Mucosa of rectum (tissue), 2 donors: Measurements from ENCODE around the gene CNOT1.
"Not testable (repeated sequence)": the region's sequence is repeated elsewhere in the genome, so short reads cannot be mapped to it uniquely, and the experiment has no call there.

Experiments
- H3K27ac ChIP-seq, 2 donors: one replicate each; pipeline ENCODE4 v1.7.0; 2013; ENCODE audit warnings: inconsistent platforms in 2 of 2, low read depth in 2 of 2, low read length in 2 of 2
- H3K27me3 ChIP-seq, 2 donors: one replicate each; pipeline ENCODE4 v1.7.0; 2013; ENCODE audit warnings: low read length in 2 of 2; ENCODE audit not compliant: control insufficient read depth in 2 of 2, insufficient read depth in 2 of 2
- H3K36me3 ChIP-seq, 2 donors: one replicate each; pipeline ENCODE4 v1.7.0; 2013; ENCODE audit warnings: low read length in 2 of 2; ENCODE audit not compliant: control insufficient read depth in 2 of 2, insufficient read depth in 2 of 2
- H3K4me1 ChIP-seq, 2 donors: one replicate each; pipeline ENCODE4 v1.7.0; 2013; ENCODE audit warnings: low read length in 2 of 2, mild to moderate bottlenecking in 1 of 2; ENCODE audit not compliant: control insufficient read depth in 2 of 2, insufficient read depth in 2 of 2
- H3K4me3 ChIP-seq, 2 donors: one replicate each; pipeline ENCODE4 v1.7.0; 2013; ENCODE audit warnings: low read length in 2 of 2
- H3K9ac ChIP-seq, 2 donors: one replicate each; pipeline ENCODE4 v1.7.0; 2013; ENCODE audit warnings: low read length in 2 of 2, low read depth in 1 of 2, mild to moderate bottlenecking in 1 of 2
- H3K9me3 ChIP-seq, 2 donors: one replicate each; pipeline ENCODE4 v1.7.0; 2013; ENCODE audit warnings: low read length in 2 of 2; ENCODE audit not compliant: control insufficient read depth in 2 of 2
- donor health status: healthy.
- donor health status: Normal muscosa, but diverticular disease.

Gene CNOT1

GRCh38 chr16:58582971-58583765 is 46.5 kb downstream of the CNOT1 start:
- H3K27ac ChIP-seq, result no peak overlapping the region
- no peaks in the 10 kb centered on the region for H3K9me3 ChIP-seq
- no peaks in the 10 kb centered on the region for H3K4me1 ChIP-seq
- no peaks in the 10 kb centered on the region for H3K27me3 ChIP-seq
- no peak overlapping the region for H3K4me3 ChIP-seq
- peaks cover 75 to 84% of the 10 kb centered on the region in 2 donors for H3K36me3 ChIP-seq
- H3K9ac ChIP-seq, result no peak overlapping the region

GRCh38 chr16:58582133-58582532 is 47.5 kb downstream of the CNOT1 start:
- H3K4me1 ChIP-seq, result no peaks in the 10 kb centered on the region
- H3K9me3 ChIP-seq, result no peaks in the 10 kb centered on the region
- H3K36me3 ChIP-seq, result peaks cover 79 to 85% of the 10 kb centered on the region in 2 donors
- no peak overlapping the region for H3K4me3 ChIP-seq
- H3K27ac ChIP-seq, result no peak overlapping the region
- H3K27me3 ChIP-seq, result no peaks in the 10 kb centered on the region
- no peak overlapping the region for H3K9ac ChIP-seq

DNA sequence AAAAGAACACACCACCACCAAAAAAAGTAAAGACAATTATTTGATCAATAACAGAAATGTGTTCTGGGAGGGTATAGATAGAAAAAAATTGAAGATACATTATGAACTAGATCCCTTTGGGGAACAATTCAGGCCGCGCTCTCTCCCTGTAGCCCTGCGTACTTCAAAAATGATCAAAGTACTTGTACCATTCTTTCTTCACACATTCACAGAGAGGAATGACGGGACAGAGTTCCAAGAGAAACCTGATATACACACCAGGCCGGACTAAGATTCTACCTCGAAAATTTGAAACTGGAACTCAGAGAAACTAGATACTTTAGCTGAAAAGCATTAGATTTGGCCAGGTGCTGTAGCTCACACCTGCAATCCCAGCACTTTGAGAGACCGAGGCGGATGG is 50.0 kb downstream of the CNOT1 start:
- H3K9me3 ChIP-seq, result no peaks in the 10 kb centered on the region
- no peaks in the 10 kb centered on the region for H3K27me3 ChIP-seq
- peaks cover 80 to 85% of the 10 kb centered on the region in 2 donors for H3K36me3 ChIP-seq
- no peaks in the 10 kb centered on the region for H3K4me1 ChIP-seq
- no peak overlapping the region for H3K27ac ChIP-seq
- H3K4me3 ChIP-seq, result no peak overlapping the region
- no peak overlapping the region for H3K9ac ChIP-seq

- Histone ChIP-seq H3K27ac (no peak overlapping the region), H3K9ac (no peak overlapping the region), H3K36me3 (peaks cover 86 to 90% of the 10 kb centered on the region in 2 donors), H3K4me1 (no peaks in the 10 kb centered on the region), H3K4me3 (no peak overlapping the region), H3K9me3 (no peaks in the 10 kb centered on the region), H3K27me3 (no peaks in the 10 kb centered on the region)
Observed at GRCh38 chr16:58578642-58579041, 51.0 kb downstream of the CNOT1 start.

- H3K27ac ChIP-seq, result no peak overlapping the region
- no peaks in the 10 kb centered on the region for H3K9me3 ChIP-seq
- no peak overlapping the region for H3K9ac ChIP-seq
- H3K36me3 ChIP-seq, result peaks cover 77 to 83% of the 10 kb centered on the region in 2 donors
- H3K27me3 ChIP-seq, result no peaks in the 10 kb centered on the region
- no peaks in the 10 kb centered on the region for H3K4me1 ChIP-seq
- H3K4me3 ChIP-seq, result no peak overlapping the region
Observed at GRCh38 chr16:58577141-58577540, 52.5 kb downstream of the CNOT1 start.

DNA sequence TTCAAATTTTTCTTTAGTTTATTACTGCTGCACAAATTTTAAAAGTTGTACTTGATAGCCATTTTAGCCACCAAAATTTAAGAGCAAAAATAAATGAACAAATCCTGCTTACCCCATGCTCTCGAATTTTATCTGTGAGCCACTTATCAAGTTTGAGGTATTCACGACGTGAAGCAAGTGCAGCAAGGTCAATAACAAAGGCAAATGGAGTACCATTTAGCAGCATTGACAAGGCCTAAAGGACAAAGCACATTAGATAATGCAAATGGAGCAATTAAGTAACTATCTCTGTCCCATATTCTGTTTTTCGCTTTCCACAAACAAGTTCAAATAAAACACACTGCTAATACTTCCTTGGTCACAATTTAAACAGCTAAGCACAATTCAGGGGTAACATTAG is 54.7 kb downstream of the CNOT1 start:
- H3K4me3 ChIP-seq, result no peak overlapping the region
- H3K9ac ChIP-seq, result no peak overlapping the region
- peaks cover 73 to 82% of the 10 kb centered on the region in 2 donors for H3K36me3 ChIP-seq
- H3K27ac ChIP-seq, result no peak overlapping the region
- no peaks in the 10 kb centered on the region for H3K4me1 ChIP-seq
- H3K27me3 ChIP-seq, result no peaks in the 10 kb centered on the region
- no peaks in the 10 kb centered on the region for H3K9me3 ChIP-seq

DNA sequence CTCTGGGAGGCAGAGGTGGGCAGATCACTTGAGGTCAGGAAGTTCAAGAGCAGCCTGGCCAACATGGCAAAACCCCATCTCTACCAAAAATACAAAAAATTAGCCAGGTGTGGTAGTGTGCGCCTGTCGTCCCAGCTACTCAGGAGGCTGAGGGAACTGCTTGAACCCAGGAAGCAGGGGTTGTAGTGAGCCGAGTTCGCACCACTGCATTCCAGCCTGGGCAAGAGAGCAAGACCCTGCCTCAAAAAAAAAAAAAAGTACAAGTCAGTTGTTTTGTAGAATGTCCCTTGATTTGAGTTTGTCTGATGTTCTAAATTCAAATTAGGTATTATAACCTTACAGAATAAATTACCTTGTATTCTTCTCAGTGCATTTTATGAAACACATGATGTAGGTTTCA is 63.9 kb downstream of the CNOT1 start:
- H3K9ac ChIP-seq, H3K27me3 ChIP-seq, H3K4me1 ChIP-seq, H3K4me3 ChIP-seq, H3K27ac ChIP-seq, H3K9me3 ChIP-seq: not testable (repeated sequence)
- H3K36me3 ChIP-seq, result peaks cover 42 to 64% of the 10 kb centered on the region in 2 donors

GRCh38 chr16:58563775-58564174 is 65.9 kb downstream of the CNOT1 start:
- no peak overlapping the region for H3K27ac ChIP-seq
- no peaks in the 10 kb centered on the region for H3K27me3 ChIP-seq
- no peak overlapping the region for H3K4me3 ChIP-seq
- peaks cover 44 to 69% of the 10 kb centered on the region in 2 donors for H3K36me3 ChIP-seq
- H3K4me1 ChIP-seq, result no peaks in the 10 kb centered on the region
- no peak overlapping the region for H3K9ac ChIP-seq
- no peaks in the 10 kb centered on the region for H3K9me3 ChIP-seq

DNA sequence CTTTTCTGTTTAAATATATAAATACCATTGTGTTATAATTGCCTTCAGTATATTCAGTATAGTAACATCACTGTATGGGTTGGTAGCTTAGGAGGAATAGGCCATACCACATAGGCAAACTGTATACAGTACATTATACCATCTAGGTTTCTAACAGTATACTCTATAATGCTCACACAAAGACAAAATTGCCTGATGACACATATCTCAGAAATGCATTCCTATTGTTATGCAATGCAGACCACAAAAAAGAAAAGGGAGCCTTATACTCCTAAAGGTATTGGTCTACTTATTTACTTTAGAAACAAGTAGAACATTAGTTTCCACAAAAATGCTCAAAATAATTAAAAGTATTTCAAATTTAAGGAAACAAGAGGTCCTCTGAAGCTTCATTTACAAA is 66.4 kb downstream of the CNOT1 start:
- Histone ChIP-seq H3K4me1 (no peaks in the 10 kb centered on the region), H3K9ac (no peak overlapping the region), H3K27ac (no peak overlapping the region), H3K4me3 (no peak overlapping the region), H3K9me3 (no peaks in the 10 kb centered on the region), H3K27me3 (no peaks in the 10 kb centered on the region), H3K36me3 (peaks cover 49 to 71% of the 10 kb centered on the region in 2 donors)

DNA sequence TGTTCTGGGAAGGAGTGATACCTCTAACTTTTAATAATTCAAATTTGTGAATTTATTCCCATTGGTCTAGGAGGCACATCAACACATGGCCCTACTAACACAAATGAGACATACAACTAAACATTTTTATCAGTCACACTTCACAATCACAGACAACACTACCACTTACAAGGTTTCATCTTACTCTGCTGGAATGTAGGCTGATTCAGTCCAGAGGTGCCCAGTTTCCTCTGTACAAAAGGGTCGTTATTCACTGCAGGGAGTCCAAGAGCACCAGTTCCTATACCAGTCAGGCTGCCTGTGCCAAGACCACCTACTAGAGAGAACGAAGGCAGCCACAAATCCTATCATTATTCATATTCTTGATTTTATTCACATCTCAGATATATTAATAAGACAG is 72.9 kb downstream of the CNOT1 start:
- Histone ChIP-seq H3K4me3 (no peak overlapping the region), H3K27ac (no peak overlapping the region), H3K36me3 (peaks cover 69 to 88% of the 10 kb centered on the region in 2 donors), H3K9me3 (no peaks in the 10 kb centered on the region), H3K9ac (no peak overlapping the region), H3K27me3 (no peaks in the 10 kb centered on the region), H3K4me1 (no peaks in the 10 kb centered on the region)
